Stimulated activated CD4-positive, alpha-beta T cell treated with anti-CD3 and anti-CD28 coated beads, Interleukin-2, amount 100 ng/mL, for 4 hours (primary cell): ENCODE results near the gene RFESD.
A peak's percentile ranks its signal among the peaks of the same experiment; 100 is the strongest.
"Not testable (repeated sequence)": the region's sequence is repeated elsewhere in the genome, so short reads cannot be mapped to it uniquely, and the experiment has no call there.

Experiments
- DNase-seq: peaks from one replicate; pipeline ENCODE4 v3.0.0-alpha.2; 2020; ENCODE audit warnings: low read depth

RFESD gene

DNA sequence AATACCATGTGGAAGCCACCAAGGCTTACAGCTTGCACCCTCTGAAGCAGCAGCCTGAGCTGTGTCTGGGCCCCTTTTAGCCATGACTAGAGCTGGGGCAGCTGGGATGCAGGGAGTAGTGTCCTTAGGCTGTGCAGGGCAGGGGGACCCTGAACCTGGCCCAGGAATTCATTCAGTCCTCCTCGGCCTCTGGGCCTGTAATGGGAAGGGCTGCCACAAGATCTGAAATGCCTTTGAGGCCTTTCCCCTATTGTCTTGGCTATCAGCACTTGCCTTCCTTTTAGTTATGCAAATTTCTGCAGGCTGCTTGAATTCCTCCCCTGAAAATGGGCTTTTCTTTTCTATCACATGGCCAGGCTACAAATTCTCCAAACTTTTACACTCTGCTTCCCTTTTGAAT, 17.6 kb upstream of the RFESD start:
- DNase-seq, result no peak

DNA sequence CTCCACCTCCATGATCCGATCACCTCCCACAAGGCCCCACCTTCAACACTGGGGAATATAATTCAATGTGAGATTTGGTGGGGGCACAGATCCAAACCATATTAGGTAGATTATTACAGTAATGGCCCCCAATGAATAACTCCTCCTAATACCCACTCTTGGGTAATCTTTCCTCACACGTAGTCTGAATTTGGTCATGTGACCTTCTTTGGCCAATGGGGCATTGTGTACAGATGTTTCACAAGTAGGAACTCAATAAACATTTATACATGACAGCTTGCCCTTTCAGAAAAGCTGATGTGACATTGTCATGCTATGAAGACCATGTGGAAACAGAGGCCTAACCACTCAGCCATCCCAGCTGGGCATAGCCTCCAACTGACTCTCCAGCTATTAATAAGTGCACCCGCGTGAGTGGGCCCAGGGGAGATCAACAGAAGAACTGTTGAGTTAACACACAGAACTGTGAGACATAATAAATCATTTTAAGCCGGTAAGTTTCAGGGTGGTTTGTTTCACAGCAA, 16.1 kb upstream of the RFESD start:
- no peak for DNase-seq

- DNase-seq, result no peak
Measured at GRCh38 chr5:95631255-95631958, 15.2 kb upstream of the RFESD start.

- DNase-seq, result peak; percentile 71
Measured at GRCh38 chr5:95631991-95632675, 14.4 kb upstream of the RFESD start.

DNA sequence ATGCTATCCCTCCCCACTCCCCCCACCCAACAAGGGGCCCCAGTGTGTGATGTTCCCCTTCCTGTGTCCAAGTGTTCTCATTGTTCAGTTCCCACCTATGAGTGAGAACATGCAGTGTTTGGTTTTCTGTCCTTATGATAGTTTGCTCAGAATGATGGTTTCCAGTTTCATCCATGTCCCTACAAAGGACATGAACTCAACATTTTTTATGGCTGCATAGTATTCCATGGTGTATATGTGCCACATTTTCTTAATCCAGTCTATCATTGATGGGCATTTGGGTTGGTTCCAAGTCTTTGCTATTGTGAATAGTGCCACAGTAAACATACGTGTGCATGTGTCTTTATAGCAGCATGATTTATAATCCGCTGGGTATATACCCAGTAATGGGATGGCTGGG, 13.6 kb upstream of the RFESD start:
- DNase-seq, result not testable (repeated sequence)

- no peak for DNase-seq
Measured at GRCh38 chr5:95633671-95634070, 12.9 kb upstream of the RFESD start.

- DNase-seq, result no peak
Measured at GRCh38 chr5:95634081-95634480, 12.5 kb upstream of the RFESD start.

- no peak for DNase-seq
Measured at GRCh38 chr5:95638632-95639031, 7.9 kb upstream of the RFESD start.

GRCh38 chr5:95641741-95642220, 4.8 kb upstream of the RFESD start:
- DNase-seq, result no peak

- no peak for DNase-seq
Measured at GRCh38 chr5:95643152-95643551, 3.4 kb upstream of the RFESD start.

GRCh38 chr5:95644351-95645042, 2.1 kb upstream of the RFESD start:
- peak; percentile 41 for DNase-seq

- not testable (repeated sequence) for DNase-seq
Measured at GRCh38 chr5:95646226-95646568, 380 bp upstream of the RFESD start.

- no peak for DNase-seq
Measured at GRCh38 chr5:95647886-95648860, 1.6 kb downstream of the RFESD start.

- DNase-seq, result no peak
Measured at GRCh38 chr5:95649274-95649673, 2.7 kb downstream of the RFESD start.

DNA sequence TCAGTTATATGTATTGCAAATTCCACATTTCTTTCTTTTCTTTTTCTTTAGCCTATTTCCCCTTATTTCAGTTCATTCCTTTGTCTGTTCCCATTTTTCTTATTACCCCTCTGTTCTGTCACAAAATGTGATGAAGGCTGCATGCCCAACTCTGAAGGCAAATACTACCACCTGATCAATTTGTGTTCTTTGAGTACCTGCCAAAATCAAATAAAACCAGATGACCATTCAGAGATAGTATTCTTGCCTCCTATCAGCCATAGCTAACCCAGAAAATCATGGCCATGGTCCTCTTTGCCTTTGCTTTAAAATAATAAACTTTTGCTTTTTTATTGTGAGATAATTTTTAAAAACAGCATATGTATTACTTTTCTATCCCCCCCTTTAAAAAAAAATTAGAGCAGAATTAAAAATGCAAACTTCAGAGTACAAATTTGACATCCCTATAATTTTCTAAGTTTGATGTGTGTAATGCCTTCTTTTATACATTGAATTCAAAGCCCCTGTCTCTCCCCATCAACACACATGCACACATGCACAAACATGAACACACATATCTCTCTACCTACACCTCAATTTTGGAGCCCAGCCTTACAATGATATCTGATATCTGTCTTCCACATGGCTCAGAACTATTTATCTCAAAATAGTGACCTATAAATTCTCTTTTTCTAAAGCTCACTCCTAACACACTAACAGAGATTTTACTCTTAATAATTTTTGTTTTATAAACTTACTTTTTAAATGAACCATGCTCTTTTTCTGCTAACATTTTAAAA, 3.5 kb downstream of the RFESD start:
- DNase-seq, result no peak

DNA sequence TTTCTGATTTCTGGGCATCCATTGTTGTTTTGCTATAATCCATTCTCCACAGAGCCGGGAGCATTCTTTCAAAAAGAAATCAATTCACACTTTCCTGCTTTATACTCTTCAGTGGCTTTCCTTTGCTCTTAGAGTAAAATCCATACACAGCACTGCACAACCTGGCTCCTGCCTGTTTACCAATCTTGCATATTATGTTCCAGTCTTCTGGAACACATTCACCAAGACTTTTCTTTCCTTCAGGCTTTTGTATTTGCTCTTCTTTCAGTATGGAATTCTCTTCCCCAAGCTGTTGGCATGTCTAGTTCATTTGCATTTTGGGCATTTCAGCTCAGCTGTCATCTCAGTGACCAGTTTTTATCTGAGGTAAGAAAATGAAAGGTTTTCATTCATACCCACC, 6.3 kb downstream of the RFESD start:
- DNase-seq, result no peak

DNA sequence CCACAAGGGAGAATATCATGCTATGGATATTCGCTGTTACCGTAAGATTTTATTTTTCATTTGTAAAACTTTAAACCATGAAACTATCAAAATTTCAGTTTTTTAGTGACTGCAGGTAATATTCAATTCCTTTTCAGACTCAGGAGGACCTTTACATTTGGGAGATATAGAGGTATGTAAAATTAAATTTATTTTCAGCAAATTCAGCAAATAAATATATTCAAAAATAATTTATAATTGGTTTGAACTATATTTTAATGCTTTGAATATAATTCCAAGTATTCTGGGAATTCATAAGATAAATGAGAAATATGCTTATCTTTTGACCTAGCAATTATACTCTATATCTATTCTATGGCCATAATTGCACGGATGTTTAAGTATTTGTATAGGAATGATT, 7.6 kb downstream of the RFESD start:
- DNase-seq, result no peak

DNA sequence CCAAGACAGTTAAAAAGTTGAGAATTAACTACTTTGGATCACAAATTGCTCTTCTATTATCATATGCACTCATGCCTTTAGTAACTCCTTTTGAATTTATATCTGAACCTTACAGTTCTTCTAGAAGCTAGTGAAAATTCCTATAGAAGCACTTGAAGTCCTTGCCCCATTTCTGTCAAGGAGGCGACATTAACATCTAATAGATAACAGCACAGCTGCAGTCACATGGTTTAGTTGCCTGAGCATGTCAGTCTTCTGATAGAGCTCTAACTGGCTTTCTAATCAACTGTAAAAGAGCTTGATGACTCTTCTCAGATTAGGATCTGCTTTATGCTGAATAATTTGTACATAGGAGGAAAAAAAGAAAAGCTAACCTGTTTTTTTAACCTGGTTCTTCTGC, 9.0 kb downstream of the RFESD start:
- DNase-seq, result no peak

GRCh38 chr5:95660060-95660459, 13.5 kb downstream of the RFESD start:
- DNase-seq, result no peak

- DNase-seq, result no peak
Measured at GRCh38 chr5:95662946-95663345, 16.4 kb downstream of the RFESD start.

DNA sequence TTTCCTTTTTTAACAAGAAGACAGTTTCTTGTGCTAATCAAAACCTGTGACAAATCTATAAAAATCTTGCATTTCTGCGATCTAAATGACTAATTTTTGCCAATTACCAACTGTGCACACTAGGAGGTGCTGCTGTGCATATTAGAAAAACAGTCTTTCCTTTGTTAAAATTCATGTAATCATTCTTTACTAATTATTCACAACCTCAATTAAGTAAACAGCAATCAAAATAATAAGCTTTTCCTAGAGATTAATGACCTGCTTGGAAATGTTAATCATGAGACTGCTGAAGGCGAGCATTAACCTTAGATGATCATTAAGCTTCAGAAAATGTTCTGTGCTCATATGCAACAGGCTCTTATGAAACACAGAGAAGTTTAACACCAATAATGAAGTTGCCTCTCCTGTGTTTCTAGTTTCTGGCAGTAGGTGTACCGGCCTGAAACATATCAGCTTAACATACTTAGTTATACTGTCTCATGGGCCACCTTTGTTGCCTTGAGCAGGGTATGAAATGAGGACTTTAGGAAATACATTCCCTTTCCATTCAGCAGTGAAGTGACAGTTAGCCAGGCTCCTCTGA, 17.7 kb downstream of the RFESD start:
- peak; percentile 9 for DNase-seq
